Measurements from ENCODE around the gene SLC25A21. TPM values are rescaled to one million over a fixed set of nuclear protein-coding genes. Genes with fewer than 3 reads are reported as not detected.
"Not testable (repeated sequence)": the region's sequence is repeated elsewhere in the genome, so short reads cannot be mapped to it uniquely, and the experiment has no call there.

Gene SLC25A21
- total RNA-seq, 1 donor from 2014 or later, result 1.8 TPM

- no peak for DNase-seq
These were observed 469.9 kb downstream of the SLC25A21 start for GRCh38 chr14:36702474-36702873.

- DNase-seq, result no peak
These were observed 471.3 kb downstream of the SLC25A21 start for GRCh38 chr14:36701132-36701531.

GRCh38 chr14:36700651-36701050 is 471.8 kb downstream of the SLC25A21 start:
- no peak for DNase-seq

DNA sequence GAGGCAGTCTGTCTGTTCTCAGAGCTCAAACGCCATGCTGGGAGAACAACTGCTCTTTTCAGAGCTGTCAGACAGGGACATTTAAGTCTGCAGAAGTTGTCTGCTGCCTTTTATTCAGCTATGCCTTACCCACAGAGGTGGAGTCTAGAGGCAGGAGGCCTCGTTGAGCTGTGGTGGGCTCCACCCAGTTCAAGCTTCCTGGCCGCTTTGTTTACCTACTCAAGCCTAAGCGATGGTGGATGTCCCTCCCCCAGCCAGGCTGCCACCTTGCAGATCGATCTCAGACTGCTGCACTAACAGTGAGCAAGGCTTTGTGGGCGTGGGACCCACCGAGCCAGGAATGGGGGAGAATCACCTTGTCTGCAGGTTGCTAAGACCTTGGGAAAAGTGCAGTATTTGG is 473.0 kb downstream of the SLC25A21 start:
- not testable (repeated sequence) for DNase-seq

- DNase-seq, result no peak
These were observed 481.9 kb downstream of the SLC25A21 start for GRCh38 chr14:36690311-36691040.

GRCh38 chr14:36684946-36685345 is 487.5 kb downstream of the SLC25A21 start:
- DNase-seq, result peak; percentile 26

DNA sequence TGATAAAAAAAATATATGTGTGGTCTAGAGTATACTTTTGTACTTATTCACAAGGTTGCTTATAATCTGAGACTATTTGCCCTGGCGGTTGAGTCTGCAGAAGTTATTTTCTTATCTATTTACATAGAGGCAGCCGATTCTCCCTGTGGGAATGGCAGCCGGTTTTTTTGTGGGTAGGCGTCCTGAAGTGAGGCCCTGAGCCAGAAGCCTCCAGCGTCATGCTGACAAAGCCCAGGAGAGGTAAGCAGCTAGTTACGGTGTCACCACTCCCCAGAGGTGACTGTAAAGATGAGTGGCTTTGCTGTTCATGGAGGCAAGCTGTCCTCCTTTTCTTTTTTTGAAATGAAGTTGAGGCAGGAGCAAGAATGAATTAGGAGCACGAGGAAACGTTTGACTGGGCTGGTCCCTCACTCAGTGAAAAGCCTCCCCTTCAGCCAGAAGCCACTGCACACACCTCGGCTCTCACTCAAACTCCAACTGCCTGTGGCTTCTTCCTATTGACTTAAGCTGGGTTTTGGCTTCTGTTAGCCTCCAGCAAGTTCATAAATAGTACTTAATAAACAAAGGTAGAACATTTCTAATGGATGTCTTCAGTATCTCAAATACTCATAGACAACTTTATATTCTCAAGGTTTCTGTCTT is 489.2 kb downstream of the SLC25A21 start:
- no peak for DNase-seq

- DNase-seq, result no peak
These were observed 490.1 kb downstream of the SLC25A21 start for GRCh38 chr14:36682338-36682737.

- no peak for DNase-seq
These were observed 496.2 kb downstream of the SLC25A21 start for GRCh38 chr14:36676236-36676635.

DNA sequence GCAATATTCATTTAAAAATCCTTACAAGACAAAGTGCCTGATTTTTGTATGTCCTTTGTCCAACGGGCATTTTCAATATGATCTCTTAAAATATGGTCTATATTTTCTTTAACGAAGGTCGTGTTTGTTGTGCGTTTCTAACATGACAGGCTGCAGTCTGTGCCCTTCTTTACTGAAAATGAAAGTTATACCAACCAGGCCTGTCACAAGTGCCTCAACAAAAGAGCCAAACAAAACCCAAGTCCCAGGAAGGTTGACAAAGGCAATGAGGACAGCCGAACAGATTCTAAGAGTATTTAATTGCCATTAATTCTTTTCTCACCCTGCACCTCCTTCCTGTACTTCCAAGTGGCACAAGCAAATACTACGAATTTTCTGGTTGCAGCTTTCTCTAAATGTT is 496.8 kb downstream of the SLC25A21 start:
- no peak for DNase-seq

- no peak for DNase-seq
These were observed 497.7 kb downstream of the SLC25A21 start for GRCh38 chr14:36674659-36675058.

DNA sequence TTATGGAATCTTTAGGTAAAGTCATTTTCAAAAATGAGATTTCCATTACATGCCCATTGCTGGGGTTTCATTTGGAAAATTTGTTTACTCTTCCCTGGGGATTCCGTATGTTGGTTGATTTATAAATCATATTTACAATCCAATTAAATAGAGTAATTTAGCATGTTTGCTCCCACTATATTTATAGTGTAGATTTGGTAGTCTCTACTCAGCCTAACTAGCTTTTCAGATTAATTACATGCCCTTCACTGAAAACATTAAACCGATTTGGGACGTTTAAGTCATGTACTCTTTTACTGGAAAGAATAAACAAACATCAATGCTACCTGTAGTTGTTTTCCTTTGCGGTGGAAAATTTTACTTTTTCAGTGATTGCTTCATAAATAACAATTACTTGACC is 500.3 kb downstream of the SLC25A21 start:
- no peak for DNase-seq

GRCh38 chr14:36671149-36671548 is 501.3 kb downstream of the SLC25A21 start:
- no peak for DNase-seq

- DNase-seq, result no peak
These were observed 504.7 kb downstream of the SLC25A21 start for GRCh38 chr14:36667679-36668078.

DNA sequence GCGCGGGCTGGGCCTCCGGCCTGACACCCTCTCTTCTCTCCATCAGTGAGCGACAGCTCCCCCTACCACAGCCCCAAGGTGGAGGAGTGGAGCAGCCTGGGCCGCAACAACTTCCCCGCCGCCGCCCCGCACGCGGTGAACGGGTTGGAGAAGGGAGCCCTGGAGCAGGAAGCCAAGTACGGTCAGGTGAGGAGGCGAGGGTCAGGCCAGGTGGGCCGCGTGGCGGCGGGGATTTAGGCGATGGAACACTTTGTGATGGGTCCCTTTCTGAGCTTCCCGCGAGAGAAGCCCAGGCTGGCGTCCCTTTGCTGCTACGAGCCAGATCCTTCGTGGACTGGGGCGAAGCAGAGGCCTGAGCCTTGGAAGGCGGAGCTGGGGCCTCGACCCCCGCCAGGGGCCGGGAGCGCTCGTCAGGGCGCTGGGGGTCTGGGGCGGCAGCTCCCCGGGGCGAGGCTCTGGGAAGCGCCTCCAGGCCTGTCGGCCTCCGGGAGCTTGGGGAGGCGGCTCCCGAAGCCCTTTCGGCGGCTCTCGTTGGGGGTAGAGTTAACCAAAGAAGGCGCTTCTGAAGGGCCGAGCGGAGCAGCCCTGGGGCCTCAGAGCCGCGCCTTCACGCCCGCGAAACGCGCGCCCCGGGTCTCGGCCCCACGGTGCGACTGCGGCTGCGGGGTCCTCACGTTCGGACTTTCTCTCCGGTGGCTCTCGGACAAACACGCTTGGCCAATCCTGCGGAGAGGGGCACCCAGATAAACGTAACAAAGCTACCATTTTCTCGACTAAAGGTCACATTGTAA is 505.8 kb downstream of the SLC25A21 start:
- DNase-seq, result no peak

DNA sequence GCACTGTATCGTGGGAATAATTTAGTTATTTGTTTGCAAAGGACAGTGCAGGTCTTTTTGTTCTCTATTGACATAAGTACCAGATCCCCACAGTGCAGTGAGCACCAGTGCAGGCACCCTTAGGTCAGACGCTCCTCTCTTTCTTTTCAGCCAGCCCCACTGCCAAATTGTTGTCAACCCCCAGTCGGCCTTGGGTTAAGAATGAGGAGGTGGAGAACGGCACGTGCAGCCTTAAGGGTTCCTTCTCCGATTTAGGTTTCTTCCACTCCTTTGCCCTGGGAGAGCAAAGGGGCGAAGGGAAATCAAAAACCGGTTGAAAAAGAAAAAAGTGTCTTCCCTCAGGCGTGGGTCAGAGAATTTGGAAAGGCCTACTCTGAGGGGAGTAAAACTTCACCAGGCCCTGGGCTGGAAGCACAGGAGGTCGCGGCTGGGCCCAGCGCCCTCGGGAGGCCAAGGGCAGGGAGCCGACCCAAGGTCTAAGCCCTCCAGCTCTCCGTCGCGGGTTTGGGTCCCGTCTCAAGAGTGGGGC is 506.5 kb downstream of the SLC25A21 start:
- DNase-seq, result no peak

- DNase-seq, result no peak
These were observed 507.8 kb downstream of the SLC25A21 start for GRCh38 chr14:36664322-36665193.

DNA sequence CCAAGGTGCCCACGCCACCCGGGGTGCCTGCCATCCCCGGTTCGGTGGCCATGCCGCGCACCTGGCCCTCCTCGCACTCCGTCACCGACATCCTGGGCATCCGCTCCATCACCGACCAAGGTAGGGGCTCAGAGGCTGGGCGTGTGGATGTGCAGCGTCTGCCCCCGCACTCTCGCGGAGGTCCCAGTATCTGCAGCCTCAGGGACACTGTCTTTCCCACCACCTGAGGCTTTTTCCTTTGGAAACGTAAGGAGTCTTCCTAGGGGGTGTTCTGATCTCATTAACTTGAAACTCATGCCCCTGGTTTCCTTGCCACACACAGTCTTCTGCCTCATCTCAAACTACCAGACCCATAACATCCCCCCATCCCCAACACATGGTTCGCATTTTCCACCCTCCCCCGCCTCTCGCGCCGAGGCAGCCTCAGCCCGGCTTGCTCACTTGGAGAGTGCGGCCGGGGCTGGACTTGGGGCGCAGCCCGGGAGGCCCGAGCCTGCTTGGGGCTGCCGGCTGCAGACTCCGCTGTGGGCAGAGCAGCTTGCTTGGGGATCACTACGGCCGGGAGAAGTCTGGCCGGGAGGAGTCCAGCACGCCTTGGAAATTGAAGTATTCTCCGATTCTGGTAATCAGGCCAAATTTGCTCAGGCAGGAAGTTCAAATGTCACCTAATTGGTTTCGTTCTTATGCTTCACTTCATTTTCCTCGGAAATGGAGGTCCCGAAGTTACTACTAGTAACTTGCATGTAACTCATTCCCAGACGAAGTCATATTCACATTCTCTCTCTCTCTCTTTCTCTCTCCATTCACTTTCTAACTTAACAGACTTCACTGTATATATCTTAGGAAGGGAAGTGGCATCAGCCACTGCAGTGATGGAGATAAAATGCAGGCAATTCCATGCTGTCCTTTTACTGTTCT is 508.7 kb downstream of the SLC25A21 start:
- DNase-seq, result no peak

- peak; percentile 1 for DNase-seq
These were observed 509.6 kb downstream of the SLC25A21 start for GRCh38 chr14:36662543-36663403.

DNA sequence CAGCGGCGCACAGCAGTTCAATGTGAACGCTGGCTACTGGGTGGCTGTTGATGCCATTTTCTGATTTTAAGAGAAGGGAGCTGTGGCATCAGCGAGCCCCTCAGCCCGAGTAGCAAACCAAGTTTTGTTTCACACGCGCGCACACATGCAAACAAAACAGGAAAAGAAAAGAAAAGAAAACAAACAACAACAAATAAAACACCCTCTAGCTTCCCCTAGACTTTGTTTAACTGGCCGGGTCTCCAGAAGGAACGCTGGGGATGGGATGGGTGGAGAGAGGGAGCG is 510.2 kb downstream of the SLC25A21 start:
- DNase-seq, result no peak

Measured in skin of body (tissue), 2 donors.